H7 (cell line): ENCODE data around the gene RCE1. TPM values are rescaled to one million over a fixed set of nuclear protein-coding genes. Genes with fewer than 3 reads are reported as not detected.
A peak's percentile ranks its signal among the peaks of the same experiment; 100 is the strongest.

ENCODE experiments used
- DNase-seq: peaks from one replicate; pipeline ENCODE4 v3.0.0; 2012
- H3K27me3 ChIP-seq: 2 replicates; pipeline ENCODE4 v1.6.0; 2011; ENCODE audit warnings: mild to moderate bottlenecking, low read length; ENCODE audit not compliant: control insufficient read depth, insufficient read depth
- H3K36me3 ChIP-seq: replicated peaks from 2 replicates; pipeline ENCODE4 v1.5.1; 2011; ENCODE audit warnings: low read length; ENCODE audit not compliant: control insufficient read depth, insufficient read depth
- H3K4me3 ChIP-seq: 2 replicates; pipeline ENCODE4 v1.5.1; 2011; ENCODE audit warnings: low read depth, mild to moderate bottlenecking, control low read depth, low read length, moderate library complexity; ENCODE audit not compliant: insufficient read depth
- total RNA-seq: library from RNA; depleted of rRNA; stranded (reverse); fragments of >200 nt; shearing (Covaris generic); gene quantifications from 2 replicates; pipeline ENCODE4 v1.2.3, GENCODE V29; 2014; rRNA removed

The RCE1 gene
- total RNA-seq, 1 experiment from 2014 or later: 43.1 TPM

GRCh38 chr11:66892911-66893310 lies 49.7 kb downstream of the RCE1 start:
- Histone ChIP-seq H3K36me3 (no peaks in the 10 kb centered on the region), H3K4me3 (no peak overlapping the region), H3K27me3 (no peaks in the 10 kb centered on the region)
- no peak for DNase-seq

- Histone ChIP-seq H3K27me3 (no peaks in the 10 kb centered on the region), H3K36me3 (no peaks in the 10 kb centered on the region), H3K4me3 (no peak overlapping the region)
- DNase-seq: peak; percentile 45
Measured at GRCh38 chr11:66894141-66894540, 50.9 kb downstream of the RCE1 start.

Other genes starting within 250 kb of the RCE1 start
- 51.6 and 55.2 TPM in 2 replicates for gene RBM14, start 226.8 kb upstream of the RCE1 start, total RNA-seq
- gene RBM4, start 204.7 kb upstream of the RCE1 start, total RNA-seq: 120 and 134 TPM in 2 replicates
- gene RBM4B, start 165.6 kb upstream of the RCE1 start, total RNA-seq: 13.1 and 21.8 TPM in 2 replicates
- 39.2 and 51.2 TPM in 2 replicates for gene SPTBN2, start 114.2 kb upstream of the RCE1 start, total RNA-seq
- 62.5 and 65.4 TPM in 2 replicates for gene LRFN4, start 13.6 kb downstream of the RCE1 start, total RNA-seq
- gene PC, start 114.9 kb downstream of the RCE1 start, total RNA-seq: 18.4 and 26.6 TPM in 2 replicates
- 0.21 and 0.26 TPM in 2 replicates for gene C11orf86, start 131.9 kb downstream of the RCE1 start, total RNA-seq
- 2.3 and 2.8 TPM in 2 replicates for gene SYT12, start 179.7 kb downstream of the RCE1 start, total RNA-seq
- 8.7 and 15.7 TPM in 2 replicates for gene RHOD, start 213.4 kb downstream of the RCE1 start, total RNA-seq